GM18858 (cell line): ENCODE measurements around the gene PPP2R2D.

Experiments used
- ATAC-seq: cut with Tn5 transposase; IDR thresholded peaks from one replicate; pipeline ENCODE4 v1.9.1; 2021; ENCODE audit not compliant: unreplicated experiment

The PPP2R2D gene

GRCh38 chr10:131886237-131886636, 14.6 kb upstream of the PPP2R2D start:
- no peak for ATAC-seq

GRCh38 chr10:131888186-131888604, 12.6 kb upstream of the PPP2R2D start:
- no peak for ATAC-seq

- ATAC-seq: no peak
These were observed 11.1 kb upstream of the PPP2R2D start for GRCh38 chr10:131889755-131890154.

- no peak for ATAC-seq
These were observed 10.3 kb upstream of the PPP2R2D start for GRCh38 chr10:131890276-131891195.

GRCh38 chr10:131891196-131891928, 9.4 kb upstream of the PPP2R2D start:
- no peak for ATAC-seq

GRCh38 chr10:131891929-131892805, 8.6 kb upstream of the PPP2R2D start:
- no peak for ATAC-seq

- ATAC-seq: no peak
These were observed 7.8 kb upstream of the PPP2R2D start for GRCh38 chr10:131892806-131893675.

- ATAC-seq: no peak
These were observed 5.7 kb upstream of the PPP2R2D start for GRCh38 chr10:131895116-131895515.

GRCh38 chr10:131896403-131896802, 4.4 kb upstream of the PPP2R2D start:
- ATAC-seq: no peak

GRCh38 chr10:131897297-131897899, 3.4 kb upstream of the PPP2R2D start:
- no peak for ATAC-seq

- ATAC-seq: no peak
These were observed 2.7 kb upstream of the PPP2R2D start for GRCh38 chr10:131898061-131898460.

- ATAC-seq: no peak
These were observed 2.1 kb upstream of the PPP2R2D start for GRCh38 chr10:131898713-131899112.

GRCh38 chr10:131899116-131899690, 1.6 kb upstream of the PPP2R2D start:
- ATAC-seq: no peak

GRCh38 chr10:131899695-131900349, 986 bp upstream of the PPP2R2D start:
- no peak for ATAC-seq

GRCh38 chr10:131901181-131901829, 497 bp downstream of the PPP2R2D start:
- peak; percentile 17 for ATAC-seq

- ATAC-seq: no peak
These were observed 1.4 kb downstream of the PPP2R2D start for GRCh38 chr10:131902211-131902610.

- ATAC-seq: no peak
These were observed 1.9 kb downstream of the PPP2R2D start for GRCh38 chr10:131902691-131903090.

- ATAC-seq: no peak
These were observed 4.4 kb downstream of the PPP2R2D start for GRCh38 chr10:131905267-131905571.
